HEK293 (cell line): ENCODE data around the gene KCNJ6.

Experiments
- PBX3 ChIP-seq: sonication (generic); formaldehyde crosslinking; IDR thresholded peaks from 2 replicates; pipeline ENCODE4 v1.8.1; 2022; ENCODE audit warnings: mild to moderate bottlenecking, moderate library complexity, missing genetic modification reagents
- PRDM10 ChIP-seq: fragments of 450-650 bp; formaldehyde crosslinking; IDR thresholded peaks from 2 replicates; pipeline ENCODE4 v1.5.1; 2016; ENCODE audit warnings: missing biosample characterization, missing genetic modification characterization
- TCF7L2 ChIP-seq: IDR thresholded peaks from 2 replicates; pipeline ENCODE4 v1.6.1; 2011; ENCODE audit warnings: low read depth, mild to moderate bottlenecking, inconsistent platforms, low read length, moderate library complexity, borderline replicate concordance
- YY1 ChIP-seq: fragments of 450-650 bp; formaldehyde crosslinking; IDR thresholded peaks from 2 replicates; pipeline ENCODE4 v1.5.1; 2018; ENCODE audit warnings: missing biosample characterization, missing genetic modification characterization
- ZNF140 ChIP-seq: fragments of 450-650 bp; formaldehyde crosslinking; IDR thresholded peaks from 2 replicates; pipeline ENCODE4 v1.5.1; 2016; ENCODE audit warnings: missing biosample characterization, missing genetic modification characterization
- ZNF239 ChIP-seq: fragments of 450-650 bp; formaldehyde crosslinking; IDR thresholded peaks from 2 replicates; pipeline ENCODE4 v1.5.1; 2016; ENCODE audit warnings: missing biosample characterization, missing genetic modification characterization
- ZNF311 ChIP-seq: fragments of 450-650 bp; formaldehyde crosslinking; IDR thresholded peaks from 2 replicates; pipeline ENCODE4 v1.5.1; 2017; ENCODE audit warnings: missing biosample characterization, missing genetic modification characterization, borderline replicate concordance
- ZNF560 ChIP-seq: fragments of 450-650 bp; formaldehyde crosslinking; IDR thresholded peaks from 2 replicates; pipeline ENCODE4 v1.5.1; 2017; ENCODE audit warnings: missing biosample characterization, missing genetic modification characterization, borderline replicate concordance
- ZSCAN30 ChIP-seq: fragments of 450-650 bp; IDR thresholded peaks from 2 replicates; pipeline ENCODE4 v1.5.1; 2018; ENCODE audit warnings: missing biosample characterization, mild to moderate bottlenecking, missing genetic modification characterization, moderate library complexity
- TF ChIP-seq, protein P1 (sequence below): fragments of 450-650 bp; formaldehyde crosslinking; optimal IDR thresholded peaks from 2 replicates; pipeline ENCODE3; 2016; ENCODE audit warnings: missing biosample characterization, mild to moderate bottlenecking, missing genetic modification characterization
- TF ChIP-seq, protein P2 (sequence below): fragments of 450-650 bp; formaldehyde crosslinking; IDR thresholded peaks from 2 replicates; pipeline ENCODE4 v1.5.1; 2016; ENCODE audit warnings: missing biosample characterization, missing genetic modification characterization
- TF ChIP-seq, protein P3 (sequence below): fragments of 450-650 bp; formaldehyde crosslinking; IDR thresholded peaks from 2 replicates; pipeline ENCODE4 v1.5.1; 2016; ENCODE audit warnings: missing biosample characterization, missing genetic modification characterization
- TF ChIP-seq, protein P4 (sequence below): fragments of 450-650 bp; formaldehyde crosslinking; conservative IDR thresholded peaks from 2 replicates; pipeline ENCODE4 v1.5.1; 2016; ENCODE audit warnings: low read depth, missing biosample characterization, missing genetic modification characterization

DNA sequence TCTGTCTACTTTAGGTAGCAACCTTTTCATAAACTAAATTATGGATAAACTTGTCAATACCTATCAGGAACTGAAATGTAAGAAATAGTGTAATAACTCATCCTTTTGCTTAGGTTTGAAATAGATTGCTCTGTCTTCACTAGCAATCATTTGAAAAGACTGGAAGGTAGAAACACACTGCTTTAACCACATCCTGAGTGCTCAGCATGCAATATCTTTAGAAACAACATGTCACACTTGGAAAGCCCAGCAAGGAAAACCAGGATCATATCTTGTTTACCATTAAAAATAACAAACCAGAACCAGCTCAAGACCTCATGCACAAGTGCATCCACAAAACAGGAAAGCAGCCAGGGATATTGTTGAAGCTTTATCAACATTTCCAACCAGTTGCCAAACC lies 3.6 kb downstream of the KCNJ6 start:
- TF ChIP-seq YY1 (no peak), TCF7L2 (no peak), PBX3 (CRISPR knock-in tag) (no peak), ZNF140 (tag by site-specific recombination) (no peak), ZNF560 (no peak), PRDM10 (tag by site-specific recombination) (no peak), ZNF311 (tag by site-specific recombination) (no peak), ZSCAN30 (no peak), ZNF239 (no peak)
- TF ChIP-seq, protein P1, sequence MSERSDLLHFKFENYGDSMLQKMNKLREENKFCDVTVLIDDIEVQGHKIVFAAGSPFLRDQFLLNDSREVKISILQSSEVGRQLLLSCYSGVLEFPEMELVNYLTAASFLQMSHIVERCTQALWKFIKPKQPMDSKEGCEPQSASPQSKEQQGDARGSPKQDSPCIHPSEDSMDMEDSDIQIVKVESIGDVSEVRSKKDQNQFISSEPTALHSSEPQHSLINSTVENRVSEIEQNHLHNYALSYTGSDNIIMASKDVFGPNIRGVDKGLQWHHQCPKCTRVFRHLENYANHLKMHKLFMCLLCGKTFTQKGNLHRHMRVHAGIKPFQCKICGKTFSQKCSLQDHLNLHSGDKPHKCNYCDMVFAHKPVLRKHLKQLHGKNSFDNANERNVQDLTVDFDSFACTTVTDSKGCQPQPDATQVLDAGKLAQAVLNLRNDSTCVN: no peak
- TF ChIP-seq, protein P2, sequence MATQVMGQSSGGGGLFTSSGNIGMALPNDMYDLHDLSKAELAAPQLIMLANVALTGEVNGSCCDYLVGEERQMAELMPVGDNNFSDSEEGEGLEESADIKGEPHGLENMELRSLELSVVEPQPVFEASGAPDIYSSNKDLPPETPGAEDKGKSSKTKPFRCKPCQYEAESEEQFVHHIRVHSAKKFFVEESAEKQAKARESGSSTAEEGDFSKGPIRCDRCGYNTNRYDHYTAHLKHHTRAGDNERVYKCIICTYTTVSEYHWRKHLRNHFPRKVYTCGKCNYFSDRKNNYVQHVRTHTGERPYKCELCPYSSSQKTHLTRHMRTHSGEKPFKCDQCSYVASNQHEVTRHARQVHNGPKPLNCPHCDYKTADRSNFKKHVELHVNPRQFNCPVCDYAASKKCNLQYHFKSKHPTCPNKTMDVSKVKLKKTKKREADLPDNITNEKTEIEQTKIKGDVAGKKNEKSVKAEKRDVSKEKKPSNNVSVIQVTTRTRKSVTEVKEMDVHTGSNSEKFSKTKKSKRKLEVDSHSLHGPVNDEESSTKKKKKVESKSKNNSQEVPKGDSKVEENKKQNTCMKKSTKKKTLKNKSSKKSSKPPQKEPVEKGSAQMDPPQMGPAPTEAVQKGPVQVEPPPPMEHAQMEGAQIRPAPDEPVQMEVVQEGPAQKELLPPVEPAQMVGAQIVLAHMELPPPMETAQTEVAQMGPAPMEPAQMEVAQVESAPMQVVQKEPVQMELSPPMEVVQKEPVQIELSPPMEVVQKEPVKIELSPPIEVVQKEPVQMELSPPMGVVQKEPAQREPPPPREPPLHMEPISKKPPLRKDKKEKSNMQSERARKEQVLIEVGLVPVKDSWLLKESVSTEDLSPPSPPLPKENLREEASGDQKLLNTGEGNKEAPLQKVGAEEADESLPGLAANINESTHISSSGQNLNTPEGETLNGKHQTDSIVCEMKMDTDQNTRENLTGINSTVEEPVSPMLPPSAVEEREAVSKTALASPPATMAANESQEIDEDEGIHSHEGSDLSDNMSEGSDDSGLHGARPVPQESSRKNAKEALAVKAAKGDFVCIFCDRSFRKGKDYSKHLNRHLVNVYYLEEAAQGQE (tag by site-specific recombination): no peak
- TF ChIP-seq, protein P3, sequence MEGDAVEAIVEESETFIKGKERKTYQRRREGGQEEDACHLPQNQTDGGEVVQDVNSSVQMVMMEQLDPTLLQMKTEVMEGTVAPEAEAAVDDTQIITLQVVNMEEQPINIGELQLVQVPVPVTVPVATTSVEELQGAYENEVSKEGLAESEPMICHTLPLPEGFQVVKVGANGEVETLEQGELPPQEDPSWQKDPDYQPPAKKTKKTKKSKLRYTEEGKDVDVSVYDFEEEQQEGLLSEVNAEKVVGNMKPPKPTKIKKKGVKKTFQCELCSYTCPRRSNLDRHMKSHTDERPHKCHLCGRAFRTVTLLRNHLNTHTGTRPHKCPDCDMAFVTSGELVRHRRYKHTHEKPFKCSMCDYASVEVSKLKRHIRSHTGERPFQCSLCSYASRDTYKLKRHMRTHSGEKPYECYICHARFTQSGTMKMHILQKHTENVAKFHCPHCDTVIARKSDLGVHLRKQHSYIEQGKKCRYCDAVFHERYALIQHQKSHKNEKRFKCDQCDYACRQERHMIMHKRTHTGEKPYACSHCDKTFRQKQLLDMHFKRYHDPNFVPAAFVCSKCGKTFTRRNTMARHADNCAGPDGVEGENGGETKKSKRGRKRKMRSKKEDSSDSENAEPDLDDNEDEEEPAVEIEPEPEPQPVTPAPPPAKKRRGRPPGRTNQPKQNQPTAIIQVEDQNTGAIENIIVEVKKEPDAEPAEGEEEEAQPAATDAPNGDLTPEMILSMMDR (tag by site-specific recombination): no peak
- TF ChIP-seq, protein P4, sequence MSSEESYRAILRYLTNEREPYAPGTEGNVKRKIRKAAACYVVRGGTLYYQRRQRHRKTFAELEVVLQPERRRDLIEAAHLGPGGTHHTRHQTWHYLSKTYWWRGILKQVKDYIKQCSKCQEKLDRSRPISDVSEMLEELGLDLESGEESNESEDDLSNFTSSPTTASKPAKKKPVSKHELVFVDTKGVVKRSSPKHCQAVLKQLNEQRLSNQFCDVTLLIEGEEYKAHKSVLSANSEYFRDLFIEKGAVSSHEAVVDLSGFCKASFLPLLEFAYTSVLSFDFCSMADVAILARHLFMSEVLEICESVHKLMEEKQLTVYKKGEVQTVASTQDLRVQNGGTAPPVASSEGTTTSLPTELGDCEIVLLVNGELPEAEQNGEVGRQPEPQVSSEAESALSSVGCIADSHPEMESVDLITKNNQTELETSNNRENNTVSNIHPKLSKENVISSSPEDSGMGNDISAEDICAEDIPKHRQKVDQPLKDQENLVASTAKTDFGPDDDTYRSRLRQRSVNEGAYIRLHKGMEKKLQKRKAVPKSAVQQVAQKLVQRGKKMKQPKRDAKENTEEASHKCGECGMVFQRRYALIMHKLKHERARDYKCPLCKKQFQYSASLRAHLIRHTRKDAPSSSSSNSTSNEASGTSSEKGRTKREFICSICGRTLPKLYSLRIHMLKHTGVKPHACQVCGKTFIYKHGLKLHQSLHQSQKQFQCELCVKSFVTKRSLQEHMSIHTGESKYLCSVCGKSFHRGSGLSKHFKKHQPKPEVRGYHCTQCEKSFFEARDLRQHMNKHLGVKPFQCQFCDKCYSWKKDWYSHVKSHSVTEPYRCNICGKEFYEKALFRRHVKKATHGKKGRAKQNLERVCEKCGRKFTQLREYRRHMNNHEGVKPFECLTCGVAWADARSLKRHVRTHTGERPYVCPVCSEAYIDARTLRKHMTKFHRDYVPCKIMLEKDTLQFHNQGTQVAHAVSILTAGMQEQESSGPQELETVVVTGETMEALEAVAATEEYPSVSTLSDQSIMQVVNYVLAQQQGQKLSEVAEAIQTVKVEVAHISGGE: no peak
